ENCODE measurements around the gene WDCP.
"Not testable (repeated sequence)": the region's sequence is repeated elsewhere in the genome, so short reads cannot be mapped to it uniquely, and the experiment has no call there.

Gene WDCP

GRCh38 chr2:24058564-24059271 is 11.5 kb upstream of the WDCP start:
- DNase-seq (ENCODE audit: low read depth): no peak

- DNase-seq (ENCODE audit: low read depth): no peak
These were observed 8.6 kb upstream of the WDCP start for GRCh38 chr2:24055750-24056149.

GRCh38 chr2:24054366-24055010 is 7.3 kb upstream of the WDCP start:
- DNase-seq (ENCODE audit: low read depth): peak; percentile 35

GRCh38 chr2:24052951-24053350 is 5.8 kb upstream of the WDCP start:
- DNase-seq (ENCODE audit: low read depth): no peak

GRCh38 chr2:24051833-24052232 is 4.6 kb upstream of the WDCP start:
- DNase-seq (ENCODE audit: low read depth): no peak

GRCh38 chr2:24050041-24050979 is 3.1 kb upstream of the WDCP start:
- peak; percentile 3 for DNase-seq (ENCODE audit: low read depth)

- peak; percentile 40 for DNase-seq (ENCODE audit: low read depth)
These were observed 2.4 kb upstream of the WDCP start, which contains the start of gene FKBP1B for GRCh38 chr2:24049485-24050021. TSS of gene FKBP1B (plus strand) at chr2:24049741. CDS start at chr2:24049850, 109 bp downstream.

GRCh38 chr2:24048769-24049484 is 1.7 kb upstream of the WDCP start:
- no peak for DNase-seq (ENCODE audit: low read depth)

- no peak for DNase-seq (ENCODE audit: low read depth)
These were observed 477 bp upstream of the WDCP start for GRCh38 chr2:24047703-24048033.

GRCh38 chr2:24046599-24046929 is 627 bp downstream of the WDCP start:
- DNase-seq (ENCODE audit: low read depth): no peak

- DNase-seq (ENCODE audit: low read depth): no peak
These were observed 1.4 kb downstream of the WDCP start for GRCh38 chr2:24045511-24046508.

- DNase-seq (ENCODE audit: low read depth): not testable (repeated sequence)
These were observed 4.1 kb downstream of the WDCP start for GRCh38 chr2:24043133-24043532.

- no peak for DNase-seq (ENCODE audit: low read depth)
These were observed 6.7 kb downstream of the WDCP start for GRCh38 chr2:24040511-24040910.

- no peak for DNase-seq (ENCODE audit: low read depth)
These were observed 8.2 kb downstream of the WDCP start for GRCh38 chr2:24038786-24039499.

- no peak for DNase-seq (ENCODE audit: low read depth)
These were observed 21.0 kb downstream of the WDCP start for GRCh38 chr2:24026233-24026632.

- DNase-seq (ENCODE audit: low read depth): no peak
These were observed 22.1 kb downstream of the WDCP start for GRCh38 chr2:24024996-24025663.

- peak; percentile 34 for DNase-seq (ENCODE audit: low read depth)
These were observed 23.2 kb downstream of the WDCP start for GRCh38 chr2:24024018-24024417.

GRCh38 chr2:24022975-24023575 is 24.1 kb downstream of the WDCP start:
- DNase-seq (ENCODE audit: low read depth): no peak

Data from amniotic epithelial cell (primary cell).